Activated T-cell treated with anti-CD3 and anti-CD28 coated beads, Interleukin-2, amount 50 U/mL, for 48 hours (primary cell): ENCODE data around the gene CTNNA2.
"Not testable (repeated sequence)": the region's sequence is repeated elsewhere in the genome, so short reads cannot be mapped to it uniquely, and the experiment has no call there.

Source experiments
- DNase-seq, 2 experiments: peaks; one replicate each; pipeline ENCODE4 v3.0.0-alpha.2; 2020

CTNNA2 gene

DNA sequence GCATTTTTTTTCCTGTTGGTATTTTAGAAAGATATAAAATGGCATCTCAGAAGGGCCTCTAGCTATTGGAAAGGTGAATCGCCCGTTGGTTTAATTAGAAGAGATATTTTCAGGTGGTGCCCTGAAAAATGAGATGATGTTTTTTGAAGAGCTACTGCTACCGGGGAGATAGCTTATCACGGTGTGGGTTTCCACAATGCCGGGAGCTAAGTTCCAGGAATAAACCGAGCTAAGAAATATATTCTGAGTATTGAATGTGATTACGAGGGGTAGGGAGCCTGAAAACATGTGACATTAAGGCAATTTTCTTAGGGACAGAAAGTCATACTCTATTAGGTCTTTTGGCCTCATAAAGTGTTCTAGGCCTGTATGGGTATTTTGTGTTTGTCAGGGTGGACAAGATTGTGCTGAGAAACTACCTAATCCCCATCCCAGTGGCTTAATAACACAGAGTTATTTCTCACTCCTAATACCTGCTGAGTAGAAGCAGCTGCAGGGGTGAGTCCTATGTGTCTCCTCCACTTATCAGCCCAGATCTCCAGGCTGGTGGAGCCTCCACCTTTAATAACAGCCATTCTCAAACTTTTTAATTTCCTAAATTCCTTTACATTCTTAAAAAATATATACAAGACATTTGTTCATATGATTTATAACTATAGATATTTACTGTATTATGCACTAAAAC, 641.5 kb downstream of the CTNNA2 start:
- DNase-seq, result no peak

DNA sequence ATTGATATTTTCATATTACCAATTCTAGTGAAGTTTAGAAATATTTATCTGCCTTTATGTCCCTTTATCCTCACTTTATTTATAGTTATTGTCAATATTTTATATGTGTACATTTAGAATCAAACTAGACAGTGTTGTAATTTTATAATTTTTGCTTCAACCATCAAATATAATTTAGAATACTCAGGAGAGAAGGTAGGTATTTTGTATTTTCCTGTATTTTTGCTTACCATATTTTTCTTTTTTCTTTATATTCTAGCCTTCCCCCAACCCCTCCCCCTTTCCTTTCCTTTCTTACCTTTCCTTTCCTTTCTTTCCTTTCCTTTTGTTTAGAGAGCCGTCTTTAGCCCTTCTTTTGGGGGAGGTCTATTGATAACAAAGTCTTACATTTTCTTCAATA, 651.5 kb downstream of the CTNNA2 start:
- no peak for DNase-seq

- no peak for DNase-seq
Observed at GRCh38 chr2:80166483-80167171, 653.8 kb downstream of the CTNNA2 start.

GRCh38 chr2:80167284-80167808, 654.5 kb downstream of the CTNNA2 start:
- DNase-seq, result no peak

GRCh38 chr2:80168037-80168436, 655.2 kb downstream of the CTNNA2 start:
- DNase-seq, result no peak

DNA sequence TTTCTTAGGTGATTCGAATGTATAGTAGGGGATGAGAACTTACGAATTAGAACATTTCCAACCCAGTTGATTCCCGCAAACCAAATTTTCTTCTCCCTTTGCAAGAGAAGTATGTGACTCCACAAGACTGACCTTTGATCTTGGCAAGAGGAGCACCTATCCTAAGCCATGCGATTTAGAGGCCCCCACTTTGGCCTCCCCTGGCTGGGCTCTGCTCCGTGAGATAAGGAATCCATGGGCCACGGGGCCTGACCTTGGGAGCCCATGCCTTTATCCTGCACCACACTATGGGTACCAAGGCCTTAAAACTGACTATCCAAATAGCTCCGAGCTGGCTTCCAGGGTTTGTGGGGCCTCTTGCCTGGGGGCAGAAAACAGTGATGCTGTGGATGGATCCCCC, 656.0 kb downstream of the CTNNA2 start:
- no peak for DNase-seq

GRCh38 chr2:80169811-80170594, 657.2 kb downstream of the CTNNA2 start:
- DNase-seq, result no peak

DNA sequence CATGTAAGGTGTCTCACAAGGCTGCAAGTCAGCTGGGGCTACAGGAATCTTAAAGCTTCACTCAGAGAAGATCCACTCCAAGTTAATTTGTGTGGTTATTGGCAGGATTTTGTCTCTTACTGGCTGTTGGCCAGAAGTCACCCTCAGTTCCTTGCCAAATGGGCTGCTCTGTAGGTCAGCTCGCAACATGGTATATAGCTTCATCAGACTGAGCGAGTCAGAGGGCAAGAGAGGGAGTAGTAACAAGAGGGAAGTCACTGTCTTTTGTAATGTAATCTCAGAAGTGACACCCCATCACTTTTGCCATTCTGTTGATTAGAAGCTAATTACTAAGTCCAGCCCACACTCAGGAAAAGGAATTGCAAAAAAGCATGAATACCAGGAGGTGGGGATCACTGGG, 672.2 kb downstream of the CTNNA2 start:
- no peak for DNase-seq

DNA sequence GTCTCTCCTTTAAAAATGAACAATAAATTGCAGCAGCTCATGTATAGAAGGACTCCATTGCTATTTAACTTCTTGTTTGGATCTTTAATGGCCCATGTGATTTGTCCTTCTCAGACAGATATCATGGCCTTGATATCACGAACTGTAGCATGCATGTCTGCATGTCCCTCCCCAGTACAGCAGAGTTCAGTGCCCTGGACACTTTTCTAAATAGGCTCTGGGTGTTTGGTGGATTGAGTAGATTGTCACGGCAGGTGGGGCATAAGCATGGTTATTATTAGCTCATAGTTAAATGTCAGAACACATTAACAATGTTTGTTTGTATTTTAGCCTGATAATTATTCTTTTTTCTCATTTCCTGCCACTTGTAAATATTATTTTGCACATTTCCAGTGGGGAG, 673.4 kb downstream of the CTNNA2 start:
- no peak for DNase-seq

DNA sequence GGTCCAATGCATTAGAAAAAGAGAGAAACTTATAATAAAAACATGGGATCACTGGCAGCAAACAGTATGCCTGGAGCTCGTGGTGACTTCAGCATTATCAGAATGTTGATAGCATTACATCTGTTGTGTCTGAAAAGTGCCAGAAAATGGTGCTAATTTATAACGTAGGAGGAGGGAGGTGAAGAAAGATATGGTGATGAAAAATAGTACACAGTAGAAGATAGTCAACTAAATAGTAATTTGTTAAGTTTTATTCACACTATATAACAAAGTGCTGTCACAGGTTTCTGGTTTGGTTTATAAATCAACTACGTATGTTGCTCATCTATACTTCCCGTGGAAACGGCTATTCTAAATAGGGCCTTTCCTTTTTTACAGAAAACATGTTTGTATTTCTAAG, 674.3 kb downstream of the CTNNA2 start:
- no peak for DNase-seq

DNA sequence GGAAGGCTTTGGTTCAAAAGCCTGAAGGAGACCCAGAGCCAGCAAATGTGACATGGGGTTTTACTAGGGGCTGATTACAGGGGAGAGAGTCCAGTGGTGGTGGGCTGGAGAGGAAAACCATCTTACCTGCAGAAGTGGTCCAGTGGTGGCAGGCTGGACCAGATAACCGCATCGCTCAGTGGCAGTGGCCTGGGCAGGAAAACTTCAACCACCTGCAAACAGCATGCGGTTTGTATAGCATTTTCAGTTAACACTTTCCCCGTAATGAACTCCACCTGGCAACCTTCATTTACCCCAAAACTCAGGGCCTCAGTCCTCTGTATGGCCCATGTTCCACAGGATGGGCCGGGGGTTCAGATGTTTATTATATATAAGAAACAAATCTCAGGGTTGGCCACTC, 677.3 kb downstream of the CTNNA2 start:
- DNase-seq, result no peak

DNA sequence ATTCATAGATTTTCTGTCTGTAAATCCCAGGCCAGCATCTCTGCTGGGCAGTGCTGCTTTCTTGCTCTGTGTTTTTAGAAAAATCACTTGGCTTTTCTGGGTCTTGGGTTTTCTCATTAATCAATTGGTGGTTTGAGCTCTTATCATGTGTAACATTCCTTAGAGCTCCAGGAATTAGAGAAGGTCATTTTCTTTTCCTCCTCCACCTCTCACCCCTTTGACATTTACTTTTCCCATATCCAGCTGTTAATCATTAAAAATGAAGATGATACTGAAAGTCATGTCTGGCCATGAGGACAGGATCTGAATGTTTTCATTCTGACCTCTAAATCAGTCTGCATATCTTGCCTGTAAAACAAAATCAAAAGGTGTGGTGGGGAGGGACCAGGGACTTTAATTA, 680.7 kb downstream of the CTNNA2 start:
- no peak for DNase-seq

GRCh38 chr2:80195034-80195433, 682.2 kb downstream of the CTNNA2 start:
- no peak for DNase-seq

- DNase-seq, result no peak
Observed at GRCh38 chr2:80198042-80198441, 685.2 kb downstream of the CTNNA2 start.

- DNase-seq, result no peak
Observed at GRCh38 chr2:80199504-80199903, 686.7 kb downstream of the CTNNA2 start.

DNA sequence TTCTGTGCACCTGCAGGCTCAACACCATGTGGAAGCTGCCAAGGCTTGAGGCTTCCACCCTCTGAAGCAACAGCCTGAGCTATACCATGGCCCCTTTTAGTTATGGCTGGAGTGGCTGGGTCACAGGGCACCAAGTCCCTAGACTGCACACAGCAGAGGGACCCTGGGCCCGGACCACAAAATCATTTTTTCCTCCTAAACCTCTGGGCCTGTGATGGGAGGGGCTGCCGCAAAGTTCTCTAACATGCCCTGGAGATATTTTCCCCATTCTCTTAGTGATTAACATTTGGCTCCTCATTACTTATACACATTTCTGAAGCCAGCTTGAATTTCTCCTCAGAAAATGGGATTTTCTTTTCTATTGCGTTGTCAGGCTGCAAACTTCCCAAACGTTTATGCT, 691.1 kb downstream of the CTNNA2 start:
- DNase-seq, result not testable (repeated sequence)

- no peak for DNase-seq
Observed at GRCh38 chr2:80205498-80205897, 692.6 kb downstream of the CTNNA2 start.

GRCh38 chr2:80209458-80209857, 696.6 kb downstream of the CTNNA2 start:
- no peak for DNase-seq

GRCh38 chr2:80217446-80217845, 704.6 kb downstream of the CTNNA2 start:
- DNase-seq, result no peak

DNA sequence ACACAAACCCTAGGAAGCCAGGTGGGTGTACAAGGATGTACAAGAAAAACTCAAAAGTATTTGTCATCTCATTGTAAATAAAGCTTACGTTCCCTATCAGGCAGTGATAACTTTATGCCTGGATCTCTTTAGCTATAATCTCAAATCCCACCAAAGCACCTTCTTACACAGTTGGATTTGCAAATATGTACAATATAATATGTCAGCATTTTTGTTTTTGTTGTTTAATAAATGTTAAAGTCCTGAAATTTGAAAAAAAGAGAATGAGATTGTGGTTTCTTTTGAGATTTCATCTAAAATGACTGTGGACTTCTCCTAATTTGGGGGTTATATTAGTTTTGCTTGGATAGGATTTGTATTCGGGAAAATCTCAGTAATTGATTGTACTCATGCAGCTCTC, 709.8 kb downstream of the CTNNA2 start:
- no peak for DNase-seq

GRCh38 chr2:80231421-80231820, 718.6 kb downstream of the CTNNA2 start:
- no peak for DNase-seq

DNA sequence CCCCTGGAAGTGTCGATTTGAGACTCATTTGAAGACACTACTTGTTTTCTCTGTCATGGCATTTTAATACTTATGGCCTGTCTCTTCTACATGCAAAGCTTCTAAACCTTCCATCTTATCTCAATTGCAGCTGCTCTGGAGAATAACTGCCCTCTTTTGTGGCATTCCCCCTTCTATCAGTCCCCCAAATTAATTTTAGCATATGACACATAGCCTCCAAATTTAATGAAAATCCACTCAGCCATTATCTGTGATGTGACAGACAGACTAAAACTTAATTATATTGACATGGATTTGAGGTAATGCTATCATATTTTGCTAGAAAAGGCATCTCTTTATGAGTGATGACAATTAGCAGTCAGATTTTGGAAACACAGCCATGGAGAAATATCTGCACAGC, 720.5 kb downstream of the CTNNA2 start:
- DNase-seq, result no peak

GRCh38 chr2:80238692-80239469, 726.0 kb downstream of the CTNNA2 start:
- DNase-seq, result peak; percentile 26 to 27
